Measurements from ENCODE around the gene B4GALNT3.

B4GALNT3 gene

GRCh38 chr12:547883-548470 is 88.2 kb downstream of the B4GALNT3 start:
- DNase-seq: no peak
- Mint-ChIP-seq H3K4me3 (no peak overlapping the region), H3K27me3 (ENCODE audit: low read depth, poor library complexity) (peaks cover 17% of the 10 kb centered on the region), H3K9me3 (no peaks in the 10 kb centered on the region), H3K27ac (no peak overlapping the region), H3K36me3 (ENCODE audit: low read depth) (peaks cover 5% of the 10 kb centered on the region), H3K4me1 (peaks cover 33% of the 10 kb centered on the region)
- no peak for TF ChIP-seq CTCF (IDR thresholded peaks at IDR 0.05)

- no peak overlapping the region for H3K4me3 Mint-ChIP-seq
- peaks cover 10% of the 10 kb centered on the region for H3K36me3 Mint-ChIP-seq (ENCODE audit: low read depth)
- peaks cover 11% of the 10 kb centered on the region for H3K27me3 Mint-ChIP-seq (ENCODE audit: low read depth, poor library complexity)
- peaks cover 37% of the 10 kb centered on the region for H3K4me1 Mint-ChIP-seq
- H3K9me3 Mint-ChIP-seq: no peaks in the 10 kb centered on the region
- no peak for DNase-seq
- TF ChIP-seq CTCF (IDR thresholded peaks at IDR 0.05): no peak
- H3K27ac Mint-ChIP-seq: peak overlapping the region; percentile 48
Measured at GRCh38 chr12:549476-550082, 89.8 kb downstream of the B4GALNT3 start.

- H3K4me1 Mint-ChIP-seq: peaks cover 30% of the 10 kb centered on the region
- H3K36me3 Mint-ChIP-seq (ENCODE audit: low read depth): peaks cover 15% of the 10 kb centered on the region
- H3K4me3 Mint-ChIP-seq: no peak overlapping the region
- H3K9me3 Mint-ChIP-seq: no peaks in the 10 kb centered on the region
- H3K27ac Mint-ChIP-seq: no peak overlapping the region
- TF ChIP-seq CTCF (IDR thresholded peaks at IDR 0.05): no peak
- H3K27me3 Mint-ChIP-seq (ENCODE audit: low read depth, poor library complexity): peaks cover 4% of the 10 kb centered on the region
- no peak for DNase-seq
Measured at GRCh38 chr12:550473-551260, 90.9 kb downstream of the B4GALNT3 start.

- H3K4me3 Mint-ChIP-seq: no peak overlapping the region
- peaks cover 11% of the 10 kb centered on the region for H3K27me3 Mint-ChIP-seq (ENCODE audit: low read depth, poor library complexity)
- H3K27ac Mint-ChIP-seq: no peak overlapping the region
- peaks cover 15% of the 10 kb centered on the region for H3K36me3 Mint-ChIP-seq (ENCODE audit: low read depth)
- peaks cover 30% of the 10 kb centered on the region for H3K4me1 Mint-ChIP-seq
- DNase-seq: no peak
- TF ChIP-seq CTCF (IDR thresholded peaks at IDR 0.05): no peak
- no peaks in the 10 kb centered on the region for H3K9me3 Mint-ChIP-seq
Measured at GRCh38 chr12:552466-552865, 92.7 kb downstream of the B4GALNT3 start.

- no peak for TF ChIP-seq CTCF (IDR thresholded peaks at IDR 0.05)
- no peak for DNase-seq
- H3K9me3 Mint-ChIP-seq: no peaks in the 10 kb centered on the region
- H3K36me3 Mint-ChIP-seq (ENCODE audit: low read depth): peaks cover 15% of the 10 kb centered on the region
- no peak overlapping the region for H3K27ac Mint-ChIP-seq
- H3K27me3 Mint-ChIP-seq (ENCODE audit: low read depth, poor library complexity): peaks cover 15% of the 10 kb centered on the region
- H3K4me1 Mint-ChIP-seq: peaks cover 30% of the 10 kb centered on the region
- H3K4me3 Mint-ChIP-seq: no peak overlapping the region
Measured at GRCh38 chr12:553216-554000, 93.7 kb downstream of the B4GALNT3 start.

Measured in nephron progenitor cell (in vitro differentiated cells).